Measurements from ENCODE around the gene CHSY1. TPM values are rescaled to one million over a fixed set of nuclear protein-coding genes. Genes with fewer than 3 reads are reported as not detected.

CHSY1 gene
- total RNA-seq, 1 experiment from 2014 or later, result 29.8 TPM

- peaks cover 20% of the 10 kb centered on the region for H3K36me3 Mint-ChIP-seq (ENCODE audit: insufficient read depth, unreplicated experiment)
- intact Hi-C loops (cut with micrococcal nuclease), result no loop called here
- BruUV-seq (replicated peaks), result no TSS peak
- POLR2A ChIA-PET, result no interaction called here
- H3K4me3 Mint-ChIP-seq (ENCODE audit: unreplicated experiment), result no peak overlapping the region
- DNase-seq (ENCODE audit: unreplicated experiment), result no peak
- peaks cover 6% of the 10 kb centered on the region for H3K4me1 Mint-ChIP-seq (ENCODE audit: insufficient read depth, unreplicated experiment)
- H3K9me3 Mint-ChIP-seq (ENCODE audit: unreplicated experiment), result no peaks in the 10 kb centered on the region
- H3K27ac Mint-ChIP-seq (ENCODE audit: low read depth, unreplicated experiment), result no peak overlapping the region
- no peak for TF ChIP-seq CTCF (IDR thresholded peaks at IDR 0.05; ENCODE audit: unreplicated experiment)
- H3K27me3 Mint-ChIP-seq (ENCODE audit: insufficient read depth, unreplicated experiment), result no peaks in the 10 kb centered on the region
- CTCF ChIA-PET, result no interaction called here
Measured at GRCh38 chr15:101180620-101181307, 71.1 kb downstream of the CHSY1 start.

- H3K4me1 Mint-ChIP-seq (ENCODE audit: insufficient read depth, unreplicated experiment), result peaks cover 6% of the 10 kb centered on the region
- no peak overlapping the region for H3K27ac Mint-ChIP-seq (ENCODE audit: low read depth, unreplicated experiment)
- H3K4me3 Mint-ChIP-seq (ENCODE audit: unreplicated experiment), result no peak overlapping the region
- BruUV-seq (replicated peaks), result no TSS peak
- POLR2A ChIA-PET, result no interaction called here
- no peak for TF ChIP-seq CTCF (IDR thresholded peaks at IDR 0.05; ENCODE audit: unreplicated experiment)
- CTCF ChIA-PET, result interaction anchor here (1.1 kb wide), 1 partner anchor 39 kb away, joined by 3 read pairs; no protein-coding TSS in a partner anchor
- intact Hi-C loops (cut with micrococcal nuclease), result no loop called here
- H3K27me3 Mint-ChIP-seq (ENCODE audit: insufficient read depth, unreplicated experiment), result no peaks in the 10 kb centered on the region
- peaks cover 31% of the 10 kb centered on the region for H3K36me3 Mint-ChIP-seq (ENCODE audit: insufficient read depth, unreplicated experiment)
- no peaks in the 10 kb centered on the region for H3K9me3 Mint-ChIP-seq (ENCODE audit: unreplicated experiment)
- no peak for DNase-seq (ENCODE audit: unreplicated experiment)
Measured at GRCh38 chr15:101179341-101180153, 72.3 kb downstream of the CHSY1 start.

GRCh38 chr15:101178931-101179330, 72.9 kb downstream of the CHSY1 start:
- Mint-ChIP-seq H3K4me1 (ENCODE audit: insufficient read depth, unreplicated experiment) (peaks cover 6% of the 10 kb centered on the region), H3K9me3 (ENCODE audit: unreplicated experiment) (no peaks in the 10 kb centered on the region), H3K27me3 (ENCODE audit: insufficient read depth, unreplicated experiment) (no peaks in the 10 kb centered on the region), H3K4me3 (ENCODE audit: unreplicated experiment) (no peak overlapping the region), H3K36me3 (ENCODE audit: insufficient read depth, unreplicated experiment) (peaks cover 31% of the 10 kb centered on the region), H3K27ac (ENCODE audit: low read depth, unreplicated experiment) (no peak overlapping the region)
- TF ChIP-seq CTCF (IDR thresholded peaks at IDR 0.05; ENCODE audit: unreplicated experiment), result no peak
- ChIA-PET CTCF (interaction anchor here (0.6 to 1.6 kb wide), 3 partner anchors 22 to 172 kb away, joined by 3 to 5 read pairs (median 4); no protein-coding TSS in a partner anchor), POLR2A (interaction anchor here (0.7 kb wide), 1 partner anchor 14 kb away, joined by 3 read pairs; no protein-coding TSS in a partner anchor)
- DNase-seq (ENCODE audit: unreplicated experiment), result no peak
- intact Hi-C loops (cut with micrococcal nuclease), result no loop called here
- no TSS peak for BruUV-seq (replicated peaks)

- intact Hi-C loops (cut with micrococcal nuclease), result no loop called here
- Mint-ChIP-seq H3K4me3 (ENCODE audit: unreplicated experiment) (no peak overlapping the region), H3K4me1 (ENCODE audit: insufficient read depth, unreplicated experiment) (peaks cover 3% of the 10 kb centered on the region), H3K36me3 (ENCODE audit: insufficient read depth, unreplicated experiment) (peaks cover 31% of the 10 kb centered on the region), H3K9me3 (ENCODE audit: unreplicated experiment) (no peaks in the 10 kb centered on the region), H3K27me3 (ENCODE audit: insufficient read depth, unreplicated experiment) (no peaks in the 10 kb centered on the region), H3K27ac (ENCODE audit: low read depth, unreplicated experiment) (no peak overlapping the region)
- DNase-seq (ENCODE audit: unreplicated experiment), result no peak
- CTCF ChIA-PET, result interaction anchor here (0.6 to 1.6 kb wide), 2 partner anchors 21 to 172 kb away, joined by 4 to 5 read pairs; no protein-coding TSS in a partner anchor
- POLR2A ChIA-PET, result interaction anchor here (0.7 kb wide), 1 partner anchor 13 kb away, joined by 3 read pairs; no protein-coding TSS in a partner anchor
- TF ChIP-seq CTCF (IDR thresholded peaks at IDR 0.05; ENCODE audit: unreplicated experiment), result no peak
- BruUV-seq (replicated peaks), result no TSS peak
Measured at GRCh38 chr15:101178479-101178878, 73.4 kb downstream of the CHSY1 start.
